ENCODE measurements around the gene HSD11B1L.

The HSD11B1L gene

DNA sequence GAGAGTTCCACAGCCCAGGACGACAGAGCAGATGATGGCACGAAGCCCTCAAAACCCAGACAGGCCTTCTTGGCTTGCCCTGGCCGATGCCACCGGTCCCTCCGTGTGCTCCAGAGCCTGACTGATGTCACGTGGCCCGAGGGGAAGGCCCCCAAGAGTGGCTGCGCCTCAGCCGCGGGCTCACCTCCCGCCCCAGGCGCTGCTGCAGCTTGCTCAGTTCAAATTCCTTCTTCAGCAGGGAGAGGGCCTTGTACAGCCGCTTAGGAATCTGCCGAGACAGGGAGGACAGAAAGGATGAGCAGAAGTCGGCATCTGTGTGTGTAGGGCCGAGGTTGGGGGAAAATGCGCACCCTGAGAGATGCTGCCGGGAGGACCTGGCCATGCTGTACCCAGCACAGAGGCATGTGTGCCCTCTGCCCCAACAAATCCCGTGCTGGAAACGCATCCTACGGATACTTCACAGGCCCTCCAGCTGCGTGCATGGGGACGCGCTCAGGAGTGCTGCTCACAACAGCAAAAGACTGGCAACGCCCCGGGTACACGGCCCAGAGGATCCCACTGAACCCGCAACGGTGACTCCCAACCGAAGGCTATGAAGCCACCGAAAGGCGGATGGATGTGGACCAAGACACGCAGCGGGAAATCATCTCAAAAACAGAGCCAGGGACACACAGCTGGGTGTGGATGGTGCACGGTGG lies 26.2 kb downstream of the HSD11B1L start:
- TF ChIP-seq FOXP2 (optimal IDR thresholded peaks at IDR 0.05; ENCODE audit: borderline replicate concordance, extremely low read depth, extremely low read length, insufficient read depth), result no peak
- no peak for TF ChIP-seq REST (IDR thresholded peaks at IDR 0.05; ENCODE audit: insufficient read depth in 1 of 2, low read depth in 2 of 2, low read length in 2 of 2)
- no peak for TF ChIP-seq POLR2AphosphoS5 (IDR thresholded peaks at IDR 0.05; ENCODE audit: low read depth, low read length)
- TF ChIP-seq SIN3A (IDR thresholded peaks at IDR 0.05; ENCODE audit: borderline replicate concordance, insufficient read depth, low read length), result no peak
- no peak for TF ChIP-seq TAF1 (IDR thresholded peaks at IDR 0.05; ENCODE audit: borderline replicate concordance, insufficient read depth, low read length)

DNA sequence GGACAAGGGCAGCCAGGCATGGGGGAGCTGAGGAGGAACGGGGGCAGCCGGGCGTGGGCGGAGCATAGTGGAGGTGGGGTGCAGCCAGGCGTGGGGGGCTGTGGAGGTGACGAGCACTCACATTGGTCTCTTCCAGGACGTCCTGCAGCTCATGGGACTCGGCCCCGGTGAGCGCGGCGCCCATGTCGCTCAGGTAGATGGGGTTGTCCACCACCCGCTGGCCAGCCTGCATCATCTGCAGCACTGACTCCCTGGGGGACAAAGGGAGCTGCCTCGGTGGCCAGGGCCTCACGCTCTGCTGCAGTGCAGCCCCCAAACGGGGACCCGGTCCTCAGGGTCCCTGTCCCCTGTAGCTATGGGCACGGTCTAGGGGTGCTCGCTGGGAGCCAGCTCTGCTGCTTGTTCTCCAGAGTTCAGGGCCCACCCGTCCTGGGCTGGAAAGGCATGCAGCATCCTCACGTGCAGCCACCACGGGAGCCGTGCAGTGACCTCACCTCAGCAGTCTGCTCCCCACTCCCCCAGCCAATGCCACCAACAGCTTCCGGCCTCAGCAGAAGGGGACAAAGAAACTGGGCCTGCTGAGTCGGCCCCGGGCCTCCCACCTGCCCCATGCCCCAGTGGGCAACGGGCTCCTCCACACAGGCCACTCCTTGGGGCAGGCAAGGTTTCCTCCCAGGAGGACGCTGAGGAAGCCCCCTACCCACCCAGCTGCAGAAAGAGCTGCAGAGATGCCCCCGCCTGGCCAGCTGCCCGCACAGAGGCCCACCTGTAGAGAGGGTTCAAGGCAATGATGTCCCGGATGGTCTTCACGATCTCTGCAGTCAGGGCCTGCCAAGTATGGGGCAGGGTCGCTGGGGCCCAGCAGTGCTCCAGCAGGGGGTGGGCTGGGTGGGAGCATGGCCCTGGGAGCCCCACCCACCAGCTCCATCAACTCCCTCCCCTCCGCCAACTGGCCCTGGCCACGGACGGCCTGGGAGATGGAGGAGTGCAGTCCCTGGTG lies 27.0 kb downstream of the HSD11B1L start:
- TF ChIP-seq TAF1 (IDR thresholded peaks at IDR 0.05; ENCODE audit: borderline replicate concordance, insufficient read depth, low read length) (no peak), POLR2AphosphoS5 (IDR thresholded peaks at IDR 0.05; ENCODE audit: low read depth, low read length) (no peak), FOXP2 (optimal IDR thresholded peaks at IDR 0.05; ENCODE audit: borderline replicate concordance, extremely low read depth, extremely low read length, insufficient read depth) (no peak)

DNA sequence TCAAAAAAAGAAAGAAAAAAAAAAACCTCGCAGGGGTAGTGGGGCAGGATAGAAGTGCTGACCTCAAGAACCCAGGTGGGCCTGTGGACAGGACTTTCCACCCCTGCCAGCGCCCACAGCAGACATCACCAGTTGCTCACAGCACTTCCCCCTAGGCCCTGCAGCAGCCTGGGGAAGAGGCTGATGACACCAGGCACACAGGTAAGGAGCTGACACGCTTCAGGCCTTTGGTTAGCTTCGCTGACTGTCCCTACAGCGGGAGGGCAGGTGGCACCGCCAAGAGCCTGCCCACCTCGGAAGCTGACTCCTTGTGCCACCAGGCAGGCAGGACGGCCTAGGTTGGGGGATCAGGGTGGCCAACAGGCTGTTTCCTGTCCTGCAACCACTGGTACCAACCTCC lies 30.2 kb downstream of the HSD11B1L start:
- TF ChIP-seq REST (IDR thresholded peaks at IDR 0.05; ENCODE audit: insufficient read depth in 1 of 2, low read depth in 2 of 2, low read length in 2 of 2) (no peak), POLR2AphosphoS5 (IDR thresholded peaks at IDR 0.05; ENCODE audit: low read depth, low read length) (no peak), SIN3A (IDR thresholded peaks at IDR 0.05; ENCODE audit: borderline replicate concordance, insufficient read depth, low read length) (no peak), FOXP2 (optimal IDR thresholded peaks at IDR 0.05; ENCODE audit: borderline replicate concordance, extremely low read depth, extremely low read length, insufficient read depth) (no peak), TAF1 (IDR thresholded peaks at IDR 0.05; ENCODE audit: borderline replicate concordance, insufficient read depth, low read length) (no peak)

DNA sequence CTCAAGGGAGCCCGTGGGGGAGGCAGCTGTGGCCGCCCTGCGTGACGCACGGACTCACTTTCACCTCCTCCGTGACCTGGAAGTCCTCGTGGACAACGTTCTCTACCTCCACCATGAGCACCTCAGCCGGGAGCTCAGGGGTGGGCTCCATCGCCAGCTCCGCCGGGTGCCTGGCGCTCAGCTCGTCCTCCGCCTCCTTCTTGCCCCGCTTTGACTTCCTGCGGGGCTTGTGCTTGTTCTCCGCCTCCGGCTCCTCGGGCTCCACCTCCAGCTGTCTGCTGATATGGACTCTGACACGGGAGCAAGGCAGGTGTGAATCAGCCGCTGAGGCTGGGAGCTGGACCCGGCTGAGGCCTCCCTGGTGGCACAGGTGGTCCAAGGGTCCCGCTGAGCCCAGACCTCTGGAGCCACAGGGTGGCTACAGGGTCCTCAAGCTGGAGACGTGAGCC lies 30.9 kb downstream of the HSD11B1L start:
- TF ChIP-seq TAF1 (IDR thresholded peaks at IDR 0.05; ENCODE audit: borderline replicate concordance, insufficient read depth, low read length) (no peak), SIN3A (IDR thresholded peaks at IDR 0.05; ENCODE audit: borderline replicate concordance, insufficient read depth, low read length) (no peak), FOXP2 (optimal IDR thresholded peaks at IDR 0.05; ENCODE audit: borderline replicate concordance, extremely low read depth, extremely low read length, insufficient read depth) (no peak), REST (IDR thresholded peaks at IDR 0.05; ENCODE audit: insufficient read depth in 1 of 2, low read depth in 2 of 2, low read length in 2 of 2) (no peak), POLR2AphosphoS5 (IDR thresholded peaks at IDR 0.05; ENCODE audit: low read depth, low read length) (no peak)

- TF ChIP-seq SIN3A (IDR thresholded peaks at IDR 0.05; ENCODE audit: borderline replicate concordance, insufficient read depth, low read length) (no peak), REST (IDR thresholded peaks at IDR 0.05; ENCODE audit: insufficient read depth in 1 of 2, low read depth in 2 of 2, low read length in 2 of 2) (no peak), TAF1 (IDR thresholded peaks at IDR 0.05; ENCODE audit: borderline replicate concordance, insufficient read depth, low read length) (no peak), POLR2AphosphoS5 (IDR thresholded peaks at IDR 0.05; ENCODE audit: low read depth, low read length) (no peak), FOXP2 (optimal IDR thresholded peaks at IDR 0.05; ENCODE audit: borderline replicate concordance, extremely low read depth, extremely low read length, insufficient read depth) (no peak)
These were observed 32.4 kb downstream of the HSD11B1L start for GRCh38 chr19:5713228-5713627.
